ENCODE measurements around the gene ROR2.
"Not testable (repeated sequence)": the region's sequence is repeated elsewhere in the genome, so short reads cannot be mapped to it uniquely, and the experiment has no call there.

ROR2 gene

DNA sequence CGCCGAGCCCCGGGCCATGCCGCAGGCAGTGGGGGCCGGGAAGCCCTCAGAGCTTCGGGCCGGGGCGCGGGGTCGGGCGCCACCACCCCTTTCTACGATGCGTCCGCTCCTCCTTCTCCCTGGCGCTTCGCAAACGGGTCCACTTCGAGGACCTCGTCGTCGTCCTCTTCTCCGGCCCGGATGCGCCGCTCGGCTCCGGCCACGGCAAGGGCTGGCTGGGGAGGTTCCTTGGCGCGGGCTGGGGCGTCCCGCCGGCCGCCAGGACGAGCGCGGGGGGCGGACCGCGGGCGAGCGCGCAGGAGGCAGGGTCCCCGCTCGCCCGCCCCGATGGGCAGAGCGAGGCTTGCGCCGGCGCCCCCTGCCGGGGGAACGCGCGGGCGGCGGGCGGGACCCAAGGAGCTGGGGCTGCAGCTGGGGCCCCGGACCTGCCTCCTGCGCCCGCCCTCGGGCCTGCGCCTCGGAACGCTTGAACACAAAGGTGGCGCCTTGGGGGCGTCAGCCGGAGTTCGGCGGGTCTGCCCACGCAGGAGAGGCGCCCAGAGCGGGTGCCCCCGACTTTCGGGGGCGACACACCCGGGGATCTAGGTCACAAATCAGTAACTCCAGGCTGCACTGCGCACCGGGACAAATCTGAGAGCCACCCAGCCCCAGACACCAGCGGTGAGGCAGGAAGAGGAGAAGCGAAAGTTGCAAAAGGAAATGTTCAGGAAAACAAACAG, at the start of gene ROR2:
TSS of gene ROR2 (minus strand) at position 283 of the 719 bp plus-strand sequence.
- DNase-seq (ENCODE audit: low spot score), result peak; percentile 56

DNA sequence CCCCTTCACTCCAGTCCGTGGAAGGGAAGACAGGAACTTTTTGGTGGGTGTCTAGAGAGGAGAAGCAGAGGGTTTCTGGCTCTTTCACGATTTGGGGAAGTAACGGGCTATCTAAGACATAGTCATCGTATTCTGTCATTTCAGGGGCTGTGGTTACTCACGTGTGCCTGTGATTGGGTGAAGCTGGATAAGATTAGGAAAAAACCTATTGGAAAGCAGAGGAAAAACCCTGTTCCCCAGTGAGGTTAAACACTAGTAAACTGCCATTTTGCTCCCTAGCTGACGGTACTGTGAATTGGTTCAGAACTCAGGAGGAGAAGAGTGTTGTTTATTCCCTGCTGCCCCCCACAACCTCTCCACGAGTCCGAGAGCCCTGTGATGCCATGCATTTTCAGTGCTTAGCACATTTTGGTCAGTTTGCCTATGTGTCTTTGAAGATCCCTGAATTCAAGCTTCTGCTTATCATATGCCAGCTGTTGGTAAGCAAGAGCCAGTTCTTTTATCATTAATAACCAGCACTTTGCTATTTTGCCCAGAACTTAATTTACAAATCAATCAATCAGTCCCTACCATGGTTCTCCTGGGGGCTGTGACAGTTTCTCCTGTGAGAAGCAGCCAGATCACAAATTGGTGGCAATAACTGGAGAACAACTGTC, 45.1 kb upstream of the ROR2 start:
- no peak for DNase-seq (ENCODE audit: low spot score)

DNA sequence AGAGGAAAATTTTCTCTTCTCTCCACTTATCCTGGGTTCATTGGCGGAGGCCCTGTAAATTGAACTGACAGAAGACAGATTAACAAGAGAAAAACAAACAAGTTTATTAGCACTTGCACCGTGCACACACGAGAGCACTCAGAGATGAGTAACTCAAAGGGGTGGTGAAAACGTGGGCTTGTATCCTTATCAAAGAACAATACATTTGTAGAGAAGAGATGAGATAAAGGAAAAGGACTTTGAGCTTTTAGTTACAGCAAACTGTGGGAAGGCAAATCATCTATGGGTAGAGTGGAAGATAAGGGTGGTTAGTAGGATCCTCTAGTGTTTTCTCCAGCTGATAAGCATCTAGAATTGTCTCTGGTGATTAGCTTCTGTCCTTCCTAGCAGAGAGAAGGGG, 44.4 kb upstream of the ROR2 start:
- DNase-seq (ENCODE audit: low spot score), result peak; percentile 61

DNA sequence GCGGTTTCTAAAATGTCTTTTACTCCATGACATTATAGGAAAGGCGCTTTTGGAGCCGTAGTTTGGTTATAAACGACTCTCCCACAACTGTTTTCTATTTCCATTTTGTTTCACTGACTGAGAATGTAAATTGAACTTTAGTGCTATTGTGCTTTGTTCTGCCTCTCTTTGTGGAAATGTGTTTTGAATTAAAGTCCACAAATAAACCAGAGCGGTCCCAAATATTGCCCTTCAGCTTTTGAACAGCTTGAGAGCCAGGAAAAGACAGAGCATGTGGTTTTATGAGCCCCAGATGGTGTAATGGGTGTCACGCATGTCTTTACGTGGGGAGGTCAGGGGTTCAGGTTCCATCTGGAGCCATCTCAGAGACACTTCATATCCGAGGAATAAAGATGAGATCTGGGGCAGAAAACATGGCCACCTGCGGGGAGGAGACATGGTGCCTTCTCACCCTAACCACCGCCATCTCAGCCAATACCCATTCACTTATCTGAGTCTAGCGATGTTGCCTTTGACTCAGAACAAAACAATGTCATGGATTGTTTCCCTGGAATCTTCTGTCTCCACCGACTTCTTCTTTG, 42.5 kb upstream of the ROR2 start:
- no peak for DNase-seq (ENCODE audit: low spot score)

- no peak for DNase-seq (ENCODE audit: low spot score)
These were observed 41.8 kb upstream of the ROR2 start for GRCh38 chr9:91991721-91992341.

DNA sequence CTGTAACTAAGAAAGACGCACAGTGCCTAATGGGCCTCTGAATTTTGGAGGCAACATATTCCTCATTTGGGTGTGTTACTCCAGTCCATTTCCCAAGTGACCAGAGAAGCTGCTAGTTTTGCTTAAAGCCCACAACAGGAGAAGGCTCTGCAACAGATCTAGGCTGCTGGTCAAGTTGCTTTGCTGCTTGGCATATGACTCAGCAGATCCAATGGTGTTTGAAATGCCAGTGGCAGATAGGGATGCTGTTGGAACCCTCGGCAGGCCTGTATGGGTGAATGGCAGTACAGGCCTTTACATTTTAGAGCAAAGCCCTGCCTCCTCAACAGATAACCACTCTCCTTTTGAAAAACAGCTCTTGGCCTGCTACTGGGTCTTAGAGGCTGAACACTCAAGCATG, 36.2 kb upstream of the ROR2 start:
- DNase-seq (ENCODE audit: low spot score), result no peak

DNA sequence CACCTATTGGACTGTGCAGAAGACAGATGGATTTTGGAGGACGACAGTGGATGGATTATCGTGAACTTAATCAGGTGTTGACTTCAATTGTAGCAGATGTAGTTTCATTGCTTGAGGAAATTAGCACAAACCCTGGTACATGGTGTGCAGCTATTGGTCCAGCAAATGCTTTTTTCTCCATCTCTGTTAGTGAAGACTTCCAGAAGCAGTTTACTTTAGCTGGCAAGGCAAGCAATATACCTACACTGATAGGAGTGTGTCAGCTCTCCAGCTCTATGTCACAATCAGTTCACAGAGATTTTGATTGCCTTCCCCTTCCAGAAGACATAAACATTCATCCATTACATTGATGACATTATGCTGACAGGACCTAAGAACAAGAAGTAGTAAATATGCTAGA, 35.7 kb upstream of the ROR2 start:
- DNase-seq (ENCODE audit: low spot score), result no peak

- peak; percentile 20 for DNase-seq (ENCODE audit: low spot score)
These were observed 28.8 kb upstream of the ROR2 start for GRCh38 chr9:91978740-91979414.

DNA sequence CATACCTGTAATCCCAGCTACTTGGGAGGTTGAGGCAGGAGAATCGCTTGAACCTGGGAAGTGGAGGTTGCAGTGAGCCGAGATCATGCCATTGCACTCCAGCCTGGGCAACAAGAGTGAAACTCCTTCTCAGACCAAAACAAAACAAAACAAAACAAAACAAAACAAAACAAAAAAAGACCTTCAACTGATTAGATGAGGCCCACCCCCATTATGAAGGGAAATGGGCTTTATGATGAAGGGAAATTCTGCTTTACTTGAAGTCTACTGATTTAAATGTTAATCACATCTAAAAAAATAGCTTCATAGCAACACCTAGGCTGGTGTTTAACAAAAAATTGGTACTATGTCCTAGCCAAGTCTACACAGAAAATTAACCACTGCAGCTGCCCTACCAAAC, 25.2 kb upstream of the ROR2 start:
- not testable (repeated sequence) for DNase-seq (ENCODE audit: low spot score)

- no peak for DNase-seq (ENCODE audit: low spot score)
These were observed 22.7 kb upstream of the ROR2 start for GRCh38 chr9:91972711-91973110.

- DNase-seq (ENCODE audit: low spot score), result no peak
These were observed 22.1 kb upstream of the ROR2 start for GRCh38 chr9:91972076-91972626.

- DNase-seq (ENCODE audit: low spot score), result no peak
These were observed 17.2 kb upstream of the ROR2 start for GRCh38 chr9:91967259-91967658.

GRCh38 chr9:91966503-91966902, 16.5 kb upstream of the ROR2 start:
- no peak for DNase-seq (ENCODE audit: low spot score)

GRCh38 chr9:91963711-91964240, 13.7 kb upstream of the ROR2 start:
- DNase-seq (ENCODE audit: low spot score), result no peak

GRCh38 chr9:91960367-91960766, 10.3 kb upstream of the ROR2 start:
- DNase-seq (ENCODE audit: low spot score), result no peak

DNA sequence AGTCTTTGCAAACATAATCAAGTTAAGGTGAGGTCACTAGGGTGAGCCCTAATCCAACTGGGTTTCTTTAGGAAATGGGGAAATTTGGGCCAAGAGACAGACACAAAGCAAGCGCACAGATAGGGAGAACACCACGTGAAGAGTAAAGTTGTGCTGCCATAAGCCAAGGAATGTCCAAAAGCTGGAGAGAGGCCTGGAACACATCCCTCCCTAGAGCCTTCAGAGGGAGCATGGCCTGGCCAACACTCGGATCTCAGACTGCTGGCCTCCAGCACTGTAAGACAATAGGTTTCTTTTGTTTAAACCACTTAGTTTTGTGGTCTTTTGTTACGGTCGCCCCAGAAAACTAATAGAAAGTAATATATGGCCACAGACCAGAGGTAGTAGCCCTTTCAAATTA, 8.1 kb upstream of the ROR2 start:
- DNase-seq (ENCODE audit: low spot score), result no peak

DNA sequence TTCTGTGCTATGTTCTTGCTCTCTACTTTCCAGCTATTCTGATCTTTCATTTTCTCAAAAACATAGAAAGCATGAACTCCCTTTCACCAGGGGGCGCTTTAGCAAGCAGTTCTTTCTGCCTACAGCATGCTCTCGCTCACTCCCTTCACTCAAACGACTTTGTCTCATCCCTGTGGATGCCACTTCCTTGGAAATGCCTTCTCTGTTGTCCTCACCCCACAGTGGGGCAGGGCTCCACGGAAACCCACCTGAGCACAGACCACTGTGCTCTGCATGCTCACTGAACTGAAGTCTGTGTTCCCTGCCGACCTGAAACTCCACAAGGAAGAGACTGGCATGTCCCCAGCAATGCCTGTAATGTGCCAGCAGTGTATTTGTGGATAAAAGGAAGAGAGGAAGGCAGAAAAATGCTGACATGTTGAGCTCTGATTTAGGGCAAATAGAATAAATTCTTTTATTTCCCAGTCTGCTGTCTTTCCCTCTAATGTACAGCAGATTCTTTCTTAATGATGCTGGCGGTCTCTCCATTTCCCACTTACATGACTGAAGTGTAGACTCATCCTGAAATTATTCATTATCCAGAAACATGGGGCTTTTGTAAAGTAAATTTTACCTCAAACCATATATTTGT, 4.9 kb upstream of the ROR2 start:
- peak; percentile 53 for DNase-seq (ENCODE audit: low spot score)

- DNase-seq (ENCODE audit: low spot score), result no peak
These were observed 3.7 kb upstream of the ROR2 start for GRCh38 chr9:91953718-91954117.

DNA sequence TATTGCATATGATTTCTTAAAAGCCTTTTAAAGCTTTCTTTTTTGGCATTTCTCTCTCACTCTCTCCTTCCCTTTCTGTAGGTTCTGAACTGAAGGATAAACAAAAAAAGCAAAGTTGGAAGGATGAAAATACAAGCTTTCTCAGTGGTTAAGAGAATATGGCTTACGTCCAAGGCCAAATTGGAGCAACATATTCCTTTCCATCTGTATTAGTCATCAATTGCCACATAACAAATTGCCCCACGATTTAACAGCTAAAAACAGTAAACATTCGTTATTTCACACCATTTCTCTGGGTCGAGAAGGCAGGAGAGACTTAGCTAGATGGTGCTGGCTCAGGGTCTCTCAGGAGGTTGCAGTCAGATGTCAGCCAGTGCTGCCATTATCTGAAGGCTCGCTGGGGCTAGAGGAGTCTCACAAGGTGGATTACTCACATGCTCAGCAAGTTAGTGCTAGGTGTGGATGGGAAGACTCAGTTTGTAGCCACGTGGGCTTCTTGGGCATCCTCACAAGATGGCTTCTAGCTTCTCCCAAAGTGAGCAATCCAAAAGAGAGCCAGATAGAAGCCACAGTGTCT, 2.0 kb upstream of the ROR2 start:
- DNase-seq (ENCODE audit: low spot score), result no peak

- no peak for DNase-seq (ENCODE audit: low spot score)
These were observed 559 bp downstream of the ROR2 start for GRCh38 chr9:91949392-91949945.

All from LoVo (cell line).